HG02610 (cell line): ENCODE data around the gene CAMSAP1.

ENCODE experiments used
- ATAC-seq: cut with Tn5 transposase; IDR thresholded peaks from one replicate; pipeline ENCODE4 v1.9.1; 2021; ENCODE audit warnings: mild to moderate bottlenecking, moderate library complexity; ENCODE audit not compliant: unreplicated experiment

CAMSAP1 gene

GRCh38 chr9:135883410-135884089 lies 23.8 kb downstream of the CAMSAP1 start:
- ATAC-seq = no peak

- ATAC-seq = no peak
These were observed 25.3 kb downstream of the CAMSAP1 start for GRCh38 chr9:135882011-135882410.

- no peak for ATAC-seq
These were observed 26.9 kb downstream of the CAMSAP1 start for GRCh38 chr9:135880438-135880837.

- ATAC-seq = no peak
These were observed 27.7 kb downstream of the CAMSAP1 start for GRCh38 chr9:135879619-135880018.

GRCh38 chr9:135879237-135879601 lies 28.1 kb downstream of the CAMSAP1 start:
- ATAC-seq = no peak

GRCh38 chr9:135878528-135879236 lies 28.7 kb downstream of the CAMSAP1 start:
- ATAC-seq = no peak

GRCh38 chr9:135877791-135878527 lies 29.4 kb downstream of the CAMSAP1 start:
- ATAC-seq = no peak

GRCh38 chr9:135876936-135877335 lies 30.4 kb downstream of the CAMSAP1 start:
- ATAC-seq = no peak

GRCh38 chr9:135874859-135875258 lies 32.5 kb downstream of the CAMSAP1 start:
- no peak for ATAC-seq

- no peak for ATAC-seq
These were observed 37.4 kb downstream of the CAMSAP1 start for GRCh38 chr9:135869909-135870308.

GRCh38 chr9:135865531-135865930 lies 41.8 kb downstream of the CAMSAP1 start:
- no peak for ATAC-seq

- ATAC-seq = no peak
These were observed 42.8 kb downstream of the CAMSAP1 start for GRCh38 chr9:135864447-135865049.

GRCh38 chr9:135862809-135863208 lies 44.5 kb downstream of the CAMSAP1 start:
- ATAC-seq = no peak

- ATAC-seq = no peak
These were observed 48.7 kb downstream of the CAMSAP1 start for GRCh38 chr9:135858491-135859185.

- no peak for ATAC-seq
These were observed 49.5 kb downstream of the CAMSAP1 start for GRCh38 chr9:135857843-135858242.

GRCh38 chr9:135857371-135857786 lies 50.0 kb downstream of the CAMSAP1 start:
- no peak for ATAC-seq

GRCh38 chr9:135851748-135852147 lies 55.6 kb downstream of the CAMSAP1 start:
- ATAC-seq = no peak

- ATAC-seq = no peak
These were observed 56.6 kb downstream of the CAMSAP1 start for GRCh38 chr9:135850737-135851136.

- no peak for ATAC-seq
These were observed 58.2 kb downstream of the CAMSAP1 start for GRCh38 chr9:135849181-135849580.

GRCh38 chr9:135848341-135849047 lies 58.9 kb downstream of the CAMSAP1 start:
- ATAC-seq = no peak
